ENCODE data around the gene S100A8.

DNA sequence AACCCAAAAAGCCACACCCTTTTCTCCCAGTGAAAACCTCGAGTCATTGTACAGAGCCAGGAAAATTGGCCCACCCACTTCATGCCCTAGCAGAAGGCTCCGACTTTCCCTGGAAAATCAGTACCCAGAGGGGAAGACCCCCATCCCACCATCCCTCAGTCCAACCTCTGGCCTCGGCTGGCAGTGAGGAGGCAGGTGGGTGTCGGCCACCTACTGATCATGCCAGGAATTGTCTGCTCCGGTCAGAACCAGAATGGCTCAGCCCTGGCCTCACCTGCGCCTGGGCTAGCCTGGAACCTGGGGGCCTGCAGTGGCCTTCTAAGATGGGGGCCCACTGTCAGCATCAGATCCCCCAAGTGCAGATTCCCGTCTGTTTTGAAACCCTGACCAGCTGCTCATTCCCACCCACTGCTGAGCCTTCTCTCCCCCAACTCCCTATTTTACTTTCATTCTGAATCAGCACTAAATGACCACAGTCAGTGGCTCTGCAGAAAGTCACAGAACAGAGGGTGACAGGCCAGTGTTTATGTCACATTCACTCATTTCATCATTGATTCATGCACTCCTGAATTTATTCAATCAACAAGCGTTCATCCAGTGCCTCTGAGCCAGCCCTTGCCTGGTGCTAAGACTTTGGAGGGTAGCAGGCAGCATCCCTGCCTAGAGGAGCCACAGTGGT, 36.2 kb downstream of the S100A8 start:
- TF ChIP-seq EZH2 (IDR thresholded peaks at IDR 0.05) = no peak
- TF ChIP-seq POLR2AphosphoS5 (IDR thresholded peaks at IDR 0.05; ENCODE audit: borderline replicate concordance, low read depth, low read length) = no peak
- no peak for TF ChIP-seq FOXP2 (optimal IDR thresholded peaks at IDR 0.05; ENCODE audit: control extremely low read depth, extremely low read length, insufficient read depth)
